Epithelial cell of esophagus (primary cell): ENCODE data around the gene RPS6KA2.

Experiments
- DNase-seq: peaks from one replicate; pipeline ENCODE4 v3.0.0; 2010; ENCODE audit warnings: low read depth
- H3K4me3 ChIP-seq: 2 replicates; pipeline ENCODE4 v1.5.1; 2011; ENCODE audit warnings: mild to moderate bottlenecking, low read length, control low read depth
- CTCF ChIP-seq: IDR thresholded peaks from 2 replicates; pipeline ENCODE4 v1.5.1; 2011; ENCODE audit warnings: low read depth, mild to moderate bottlenecking, low read length, control low read depth, inconsistent platforms; ENCODE audit not compliant: insufficient read depth; ENCODE audit errors: missing control alignments

Gene RPS6KA2

GRCh38 chr6:166449641-166450040 lies 177.4 kb downstream of the RPS6KA2 start:
- DNase-seq = no peak
- H3K4me3 ChIP-seq = no peak overlapping the region
- TF ChIP-seq CTCF = no peak

DNA sequence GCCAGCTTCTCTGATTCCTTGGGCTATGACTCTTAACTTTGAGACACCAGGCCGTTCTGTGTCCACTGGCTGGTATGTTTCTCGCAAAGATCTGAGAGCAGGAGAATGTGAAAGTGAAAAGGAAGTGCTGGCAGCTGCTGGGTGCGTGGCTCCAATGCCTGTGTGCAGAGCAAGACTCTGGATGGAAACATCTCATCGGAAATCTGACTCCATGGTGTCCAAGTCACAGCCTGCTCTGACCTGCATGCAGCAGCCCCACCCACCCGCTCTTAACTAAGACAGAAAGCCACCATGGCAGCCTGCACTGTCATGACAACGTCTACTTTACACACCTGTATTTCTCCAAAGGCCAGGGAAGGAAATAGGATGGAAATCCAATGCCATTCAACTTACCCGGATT lies 178.0 kb downstream of the RPS6KA2 start:
- no peak for DNase-seq
- no peak overlapping the region for H3K4me3 ChIP-seq
- no peak for TF ChIP-seq CTCF

DNA sequence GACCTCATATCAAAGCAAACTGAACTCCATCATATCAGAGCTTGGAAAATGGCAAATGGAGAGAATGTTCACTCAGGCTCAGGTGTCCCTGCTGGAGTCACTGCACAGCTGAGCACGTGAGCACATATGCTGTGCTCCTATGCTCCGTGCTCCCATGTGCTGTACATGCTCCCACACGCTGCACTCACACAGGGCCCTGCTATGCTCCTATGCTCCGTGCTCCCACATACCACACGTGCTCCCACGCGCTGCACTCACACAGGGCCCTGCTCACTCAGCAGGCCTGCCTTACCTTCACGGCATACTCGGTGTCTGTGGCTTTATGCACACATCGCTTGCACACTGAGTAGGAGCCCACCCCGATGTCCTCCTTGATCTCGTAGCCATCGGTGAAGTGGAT lies 178.6 kb downstream of the RPS6KA2 start:
- no peak for TF ChIP-seq CTCF
- DNase-seq = no peak
- H3K4me3 ChIP-seq = no peak overlapping the region

DNA sequence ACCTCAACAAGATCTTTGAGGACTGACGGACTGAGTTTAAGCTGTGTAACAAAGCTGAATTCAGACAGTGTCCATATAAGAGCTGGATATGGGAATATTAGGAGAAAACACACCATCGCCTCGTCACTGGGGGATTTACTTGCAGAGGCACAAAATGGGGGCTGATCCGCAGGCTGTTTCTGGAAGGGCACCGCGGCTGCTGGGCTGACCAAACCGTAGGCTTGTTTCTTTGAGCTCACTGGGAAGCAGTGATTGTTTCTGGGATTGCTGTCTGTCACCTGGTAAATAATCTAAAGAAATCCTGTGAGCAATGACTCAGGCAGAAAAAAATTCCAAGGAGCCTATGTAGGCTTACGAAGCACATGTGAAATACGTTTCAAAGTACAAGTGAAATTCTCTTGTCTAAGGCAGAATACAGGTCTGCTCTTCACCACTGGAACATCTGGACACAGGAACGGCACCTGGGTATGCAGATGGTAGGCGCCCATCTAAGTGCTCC lies 180.4 kb downstream of the RPS6KA2 start:
- H3K4me3 ChIP-seq = no peak overlapping the region
- DNase-seq = peak; percentile 25
- TF ChIP-seq CTCF = no peak

DNA sequence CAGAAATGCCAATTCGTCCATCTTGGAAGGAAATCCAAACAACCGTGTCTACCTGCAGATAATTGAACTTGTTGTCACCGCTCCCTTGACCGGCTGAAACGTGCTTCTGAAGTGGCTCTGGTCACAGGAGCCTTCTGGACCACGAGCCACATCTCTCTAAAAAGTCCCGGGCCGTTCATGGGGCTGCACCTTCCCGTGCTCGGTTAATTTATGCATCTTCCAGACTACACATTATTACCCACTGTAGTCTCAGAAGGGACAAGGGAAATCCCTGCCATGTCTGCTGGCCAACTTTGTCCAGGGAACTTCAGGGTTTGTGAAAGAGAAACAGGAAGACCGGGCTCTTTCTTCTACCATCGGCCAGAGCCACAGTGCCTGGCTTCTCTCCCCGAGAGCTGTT lies 180.9 kb downstream of the RPS6KA2 start:
- no peak for DNase-seq
- TF ChIP-seq CTCF = no peak
- no peak overlapping the region for H3K4me3 ChIP-seq

DNA sequence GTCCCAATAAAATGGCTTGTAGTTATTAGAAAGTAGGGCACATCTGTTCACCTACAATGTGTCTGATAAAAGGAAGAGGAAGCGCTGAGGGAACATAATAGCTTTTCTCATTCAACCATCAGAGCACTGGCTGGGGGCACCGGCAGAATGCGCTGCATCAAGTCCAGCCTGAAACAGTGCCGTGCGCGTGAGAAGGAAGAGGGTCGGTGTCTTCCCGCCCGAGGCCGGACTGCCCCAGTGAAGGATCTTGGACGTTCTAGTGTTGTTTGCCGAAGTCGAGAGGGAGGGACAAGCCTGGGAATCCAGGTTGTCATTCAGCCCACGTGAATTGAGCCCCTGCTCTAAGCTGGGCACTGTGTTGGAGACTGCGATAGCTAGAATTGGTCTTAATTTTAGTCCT lies 182.6 kb downstream of the RPS6KA2 start:
- H3K4me3 ChIP-seq = no peak overlapping the region
- no peak for DNase-seq
- no peak for TF ChIP-seq CTCF

DNA sequence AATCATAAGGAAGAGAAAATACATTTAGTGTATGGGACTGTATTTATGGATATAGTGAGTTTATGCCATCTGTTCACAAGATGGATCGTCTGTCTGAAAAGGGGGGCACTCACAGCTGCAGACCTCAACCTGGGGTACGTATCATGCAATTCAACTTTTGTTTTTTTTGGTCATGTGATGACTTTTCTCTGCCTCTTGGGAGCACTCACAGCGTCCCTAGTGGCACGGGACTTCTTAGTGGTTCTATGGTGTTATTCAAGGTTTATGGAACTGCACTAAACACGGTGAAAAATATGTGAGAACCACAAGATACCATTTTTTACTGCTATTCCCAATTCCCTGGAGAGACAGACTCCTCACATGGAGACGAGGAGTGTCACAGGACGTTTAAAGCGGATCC lies 183.9 kb downstream of the RPS6KA2 start:
- TF ChIP-seq CTCF = peak; percentile 8
- DNase-seq = no peak
- no peak overlapping the region for H3K4me3 ChIP-seq
